GM21619 (cell line): ENCODE data around the gene ANKRD24.
"Not testable (repeated sequence)": the region's sequence is repeated elsewhere in the genome, so short reads cannot be mapped to it uniquely, and the experiment has no call there.

Experiments used
- ATAC-seq: cut with Tn5 transposase; IDR thresholded peaks from one replicate; pipeline ENCODE4 v1.9.1; 2021; ENCODE audit not compliant: unreplicated experiment

The ANKRD24 gene

DNA sequence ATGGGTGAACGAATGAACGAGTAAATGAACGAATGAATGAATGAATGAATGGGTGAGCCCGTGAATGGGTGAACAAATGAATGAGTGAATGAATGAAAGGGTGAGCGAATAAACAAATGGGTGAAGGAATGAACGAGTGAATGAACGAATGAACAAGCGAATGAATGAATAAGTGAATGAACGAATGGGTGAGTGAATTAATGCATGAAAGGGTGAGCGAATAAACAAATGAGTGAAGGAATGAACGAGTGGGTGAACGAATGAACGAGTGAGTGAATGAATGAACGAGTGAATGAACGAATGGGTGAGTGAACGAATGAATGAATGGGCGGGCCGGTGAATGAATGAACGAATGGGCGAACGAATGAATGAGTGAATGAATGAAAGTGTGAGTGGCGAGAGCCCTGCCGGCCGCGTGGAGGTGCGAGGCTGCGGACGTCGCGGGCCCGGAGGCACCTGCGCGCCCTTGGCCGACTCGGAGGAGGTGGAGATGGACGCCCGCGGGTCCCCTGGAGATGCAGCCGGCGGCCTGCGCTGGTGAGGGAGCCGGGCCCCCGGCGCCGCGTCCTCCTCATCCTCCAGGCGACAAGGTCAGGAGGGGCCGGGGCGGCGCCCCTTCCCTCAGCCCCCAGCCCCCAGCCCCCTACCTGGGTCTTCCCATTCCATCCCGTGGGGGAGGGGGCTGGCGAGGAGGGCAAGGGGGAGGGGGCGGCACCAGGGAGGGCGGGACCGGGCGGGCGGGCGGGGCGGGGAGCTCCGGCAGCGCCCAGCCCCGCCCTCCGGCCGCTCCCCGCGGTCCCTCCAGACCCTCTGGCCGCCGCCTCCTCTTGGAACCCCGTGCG, 15.4 kb downstream of the ANKRD24 start:
- no peak for ATAC-seq

DNA sequence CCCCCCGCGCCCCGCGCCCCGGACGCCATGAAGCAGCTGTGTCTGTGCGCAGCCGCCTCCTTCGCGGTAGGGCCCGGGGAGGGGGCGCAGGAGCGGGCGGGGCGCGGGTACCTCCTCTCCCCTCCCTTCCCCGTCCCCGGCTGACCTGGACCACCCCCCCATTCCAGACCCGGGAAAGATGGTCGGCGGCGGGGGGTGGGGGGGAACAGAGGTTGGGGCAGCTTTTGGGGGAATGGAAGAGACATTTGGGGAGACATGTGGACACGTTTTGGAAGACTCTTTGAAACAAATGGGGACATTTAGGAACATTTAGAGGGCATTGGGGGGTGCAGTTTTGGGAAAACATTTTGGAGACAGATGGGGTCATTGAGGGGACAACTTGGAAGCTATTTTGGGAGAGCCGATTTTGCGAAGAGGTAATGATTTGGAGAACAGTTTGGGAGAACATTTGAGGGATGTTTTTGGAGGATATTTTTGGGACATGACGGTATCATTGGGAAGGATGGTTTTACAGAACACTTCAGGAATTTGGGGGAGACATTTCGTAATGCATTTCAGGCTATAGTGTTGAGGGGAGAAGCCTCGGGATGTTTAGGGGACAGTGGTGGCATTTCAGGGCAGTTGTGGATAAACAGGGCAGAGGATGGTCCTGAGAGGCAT, 16.1 kb downstream of the ANKRD24 start:
- no peak for ATAC-seq

DNA sequence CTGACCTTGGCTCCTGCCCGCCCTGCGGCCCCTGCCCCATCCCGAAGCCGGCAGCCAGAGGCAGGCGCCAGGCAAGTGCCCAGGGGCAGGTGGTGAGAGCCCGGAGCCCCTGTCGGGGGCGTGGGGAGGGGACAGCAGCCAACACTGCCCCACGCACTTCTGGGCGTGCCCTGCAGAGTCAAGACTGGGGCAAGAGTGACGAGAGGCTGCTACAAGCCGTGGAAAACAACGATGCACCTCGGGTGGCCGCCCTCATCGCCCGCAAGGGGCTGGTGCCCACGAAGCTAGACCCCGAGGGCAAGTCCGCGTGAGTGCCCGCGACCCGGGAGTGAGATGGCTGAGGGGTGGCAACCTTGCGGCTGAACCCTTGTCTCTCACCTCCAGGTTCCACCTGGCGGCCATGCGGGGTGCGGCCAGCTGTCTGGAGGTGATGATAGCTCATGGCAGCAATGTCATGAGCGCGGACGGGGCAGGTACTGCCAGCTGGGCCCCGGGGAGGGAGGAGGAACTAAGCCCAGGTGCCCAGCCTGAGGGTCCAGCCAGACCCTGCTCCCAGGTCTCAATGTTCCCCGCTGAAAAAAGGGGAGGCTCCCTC, 17.3 kb downstream of the ANKRD24 start:
- ATAC-seq, result no peak

DNA sequence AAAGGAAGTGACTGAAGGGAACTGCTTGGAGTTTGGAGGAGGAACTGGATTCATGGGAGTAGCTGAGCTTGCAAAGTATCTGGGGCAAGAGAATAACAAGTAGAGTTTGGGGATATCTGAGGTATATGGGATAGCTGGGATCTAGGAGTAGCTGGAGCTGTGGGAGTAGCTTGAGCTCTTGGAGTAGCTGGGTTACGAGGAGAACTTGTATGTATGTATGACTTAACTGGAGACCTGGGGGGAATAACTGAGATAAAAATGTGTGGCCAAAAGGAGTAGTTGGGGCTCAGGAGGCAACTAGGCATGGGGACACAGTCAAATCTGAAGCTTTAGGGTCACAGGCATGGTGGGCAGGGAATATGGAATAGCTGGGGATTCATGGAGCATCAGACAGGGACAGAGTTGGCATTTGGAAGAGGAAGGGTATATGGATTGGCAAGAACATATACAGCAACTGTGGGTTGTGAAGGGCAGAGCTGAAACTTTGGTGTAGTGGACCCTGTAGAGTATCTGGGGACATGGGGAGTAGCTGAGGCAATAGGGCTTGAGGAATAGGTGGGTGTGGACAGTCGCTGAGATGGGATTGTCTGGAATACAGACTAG, 18.6 kb downstream of the ANKRD24 start:
- ATAC-seq, result no peak

DNA sequence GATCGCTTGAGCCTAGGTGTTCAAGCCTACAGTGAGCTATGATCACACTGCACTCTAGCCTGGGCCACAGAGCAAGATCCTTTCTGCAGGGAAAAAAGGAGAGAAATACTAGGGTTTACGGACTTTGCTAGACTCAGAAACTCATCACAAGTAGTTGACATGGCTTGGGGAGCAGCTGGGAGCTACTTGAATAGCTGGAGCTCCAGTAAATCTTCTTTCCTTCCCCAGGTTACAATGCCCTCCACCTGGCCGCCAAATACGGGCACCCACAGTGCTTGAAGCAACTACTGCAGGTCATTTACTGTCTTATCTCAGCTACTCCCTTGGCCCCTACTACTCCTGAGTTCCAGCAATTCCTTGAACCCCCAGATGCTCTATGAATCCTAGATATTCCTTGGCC, 19.3 kb downstream of the ANKRD24 start:
- ATAC-seq, result no peak

DNA sequence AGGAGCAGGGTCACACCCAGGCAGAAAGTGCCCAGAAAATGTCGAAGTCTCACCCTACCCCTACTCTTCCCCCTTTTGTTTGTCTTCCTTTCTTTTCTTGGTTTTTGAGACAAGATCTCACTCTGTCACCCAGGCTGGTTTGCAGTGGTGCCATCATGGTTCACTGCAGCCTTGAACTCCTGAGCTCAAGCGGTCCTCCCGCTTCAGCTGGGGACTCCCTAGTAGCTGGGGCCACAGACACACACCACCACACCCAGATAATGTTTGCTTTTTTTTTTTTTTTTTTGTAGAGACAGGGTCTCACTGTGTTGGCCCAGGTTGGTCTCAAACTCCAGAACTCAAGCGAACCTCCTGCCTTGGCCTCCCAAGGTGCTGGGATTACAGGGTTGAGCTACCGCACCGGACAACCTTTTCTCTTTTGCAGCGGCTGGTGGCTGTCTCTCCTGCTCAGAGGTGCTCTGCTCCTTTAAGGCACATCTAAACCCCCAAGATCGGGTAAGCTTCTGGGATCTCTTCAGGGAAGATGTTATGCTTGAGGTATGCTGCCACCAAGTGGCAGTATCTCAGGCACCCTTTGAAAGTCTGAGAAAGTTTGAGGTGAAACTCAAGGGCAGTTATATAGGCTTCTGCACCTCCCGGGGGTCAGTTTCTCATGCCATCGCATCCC, 24.5 kb downstream of the ANKRD24 start:
- ATAC-seq, result no peak

DNA sequence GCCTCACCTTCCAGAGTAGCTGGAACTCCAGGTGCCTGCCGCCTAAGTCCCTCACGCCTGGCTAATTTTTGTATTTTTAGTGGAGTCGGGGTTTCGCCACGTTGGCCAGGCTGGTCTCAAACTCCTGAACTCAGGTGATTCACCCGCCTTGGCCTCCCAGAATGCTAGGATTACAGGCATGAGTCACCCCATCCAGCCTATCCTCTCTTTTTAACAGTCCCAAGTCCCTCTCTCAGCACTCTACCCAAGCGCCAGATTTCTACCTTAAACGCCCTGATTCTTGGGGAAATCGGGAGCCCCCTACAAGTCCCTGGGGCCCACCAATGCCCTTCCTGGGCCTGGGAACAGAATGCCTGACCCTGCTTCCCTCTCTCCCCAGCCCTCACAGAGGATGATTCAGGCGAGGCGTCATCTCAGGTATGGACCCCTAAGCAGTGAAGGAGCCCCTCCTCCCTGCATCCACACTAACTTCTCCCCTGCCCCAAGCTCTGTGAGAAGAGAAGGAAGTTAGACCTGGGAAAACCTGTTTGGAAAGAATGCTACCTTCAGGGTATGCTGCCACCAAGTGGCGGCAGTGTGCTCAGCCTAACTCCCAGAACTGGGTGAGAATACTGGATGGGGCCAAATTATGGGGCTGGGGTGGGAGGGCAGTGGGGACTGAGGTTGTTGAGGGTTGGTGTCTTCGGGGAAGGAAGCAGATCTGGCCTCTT, 26.1 kb downstream of the ANKRD24 start:
- ATAC-seq, result no peak

DNA sequence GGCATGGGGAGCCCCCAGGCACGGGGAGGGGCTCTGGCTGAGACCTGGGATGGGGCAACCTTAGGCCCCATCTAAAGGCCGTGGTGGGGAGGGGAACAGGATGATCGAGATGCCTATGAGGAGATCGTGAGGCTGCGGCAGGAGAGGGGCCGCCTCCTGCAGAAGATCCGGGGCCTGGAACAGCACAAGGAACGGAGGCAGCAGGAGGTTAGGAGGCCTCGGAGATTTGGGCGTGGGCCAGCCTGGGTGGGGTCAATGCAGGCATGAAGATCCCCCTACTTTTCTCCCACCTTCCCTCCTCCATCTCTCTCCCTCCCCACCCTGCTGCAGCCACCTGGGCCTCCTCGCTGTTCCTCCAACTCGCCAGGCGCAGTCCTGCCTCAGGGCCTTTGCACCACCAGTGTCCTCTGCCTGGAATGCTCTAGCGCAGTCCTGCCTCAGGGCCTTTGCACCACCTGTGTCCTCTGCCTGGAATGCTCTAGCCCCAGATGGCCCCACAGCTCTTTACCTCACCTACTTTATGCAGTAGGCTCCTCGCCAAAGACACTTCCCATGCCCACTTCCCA, 27.8 kb downstream of the ANKRD24 start:
- no peak for ATAC-seq

DNA sequence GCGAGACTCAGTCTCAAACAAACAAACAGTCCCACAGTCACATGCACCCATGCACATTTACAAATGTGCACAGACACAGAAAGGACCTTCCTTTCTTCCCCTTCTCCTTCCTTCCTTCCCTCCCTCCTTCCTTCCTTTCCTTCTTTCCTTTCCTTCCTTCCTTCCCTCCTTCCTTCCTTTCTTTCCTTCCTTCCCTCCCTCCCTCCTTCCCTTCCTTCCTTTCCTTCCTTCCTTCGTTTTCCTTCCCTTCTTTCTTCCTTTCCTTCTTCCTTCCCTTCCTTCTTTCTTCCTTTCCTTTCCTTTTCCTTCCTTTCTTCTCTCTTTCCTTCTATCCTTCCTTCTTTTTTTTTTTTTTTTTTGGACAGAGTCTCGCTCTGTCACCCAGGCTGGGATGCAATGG, 30.6 kb downstream of the ANKRD24 start:
- ATAC-seq, result no peak

DNA sequence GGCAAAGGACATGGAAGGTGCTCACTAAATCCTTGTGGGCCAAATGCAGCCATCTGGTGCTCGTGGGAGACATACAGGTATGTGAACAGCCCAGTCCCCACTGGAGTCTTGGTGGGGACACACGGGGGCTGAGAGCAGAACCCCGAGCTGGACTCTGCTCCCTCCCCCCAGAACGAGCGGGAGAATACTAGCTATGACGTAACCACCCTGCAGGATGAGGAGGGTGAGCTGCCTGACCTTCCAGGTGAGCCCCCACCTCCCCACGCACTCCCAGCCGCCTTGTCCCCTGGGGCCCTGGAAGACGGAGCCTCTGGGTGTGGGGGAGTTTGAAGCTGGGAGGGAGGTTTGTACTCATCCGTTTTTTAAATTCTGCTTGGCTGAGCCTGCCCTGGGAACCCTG, 33.3 kb downstream of the ANKRD24 start:
- ATAC-seq, result no peak

DNA sequence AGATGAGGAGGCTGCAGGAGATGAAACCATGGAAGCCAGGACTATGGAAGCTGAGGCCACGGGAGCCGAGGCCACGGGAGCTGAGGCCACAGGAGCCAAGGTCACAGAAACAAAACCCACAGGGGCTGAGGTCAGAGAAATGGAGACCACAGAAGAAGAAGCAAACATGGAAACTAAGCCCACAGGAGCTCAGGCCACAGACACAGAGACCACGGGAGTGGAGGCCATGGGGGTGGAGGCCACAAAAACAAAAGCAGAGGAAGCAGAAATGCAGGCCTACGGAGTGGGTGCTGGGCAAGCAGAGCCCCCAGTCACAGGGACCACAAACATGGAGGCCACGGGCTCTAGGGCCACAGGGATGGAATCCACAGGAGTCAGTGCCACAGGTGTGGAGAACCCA, 34.4 kb downstream of the ANKRD24 start:
- no peak for ATAC-seq

DNA sequence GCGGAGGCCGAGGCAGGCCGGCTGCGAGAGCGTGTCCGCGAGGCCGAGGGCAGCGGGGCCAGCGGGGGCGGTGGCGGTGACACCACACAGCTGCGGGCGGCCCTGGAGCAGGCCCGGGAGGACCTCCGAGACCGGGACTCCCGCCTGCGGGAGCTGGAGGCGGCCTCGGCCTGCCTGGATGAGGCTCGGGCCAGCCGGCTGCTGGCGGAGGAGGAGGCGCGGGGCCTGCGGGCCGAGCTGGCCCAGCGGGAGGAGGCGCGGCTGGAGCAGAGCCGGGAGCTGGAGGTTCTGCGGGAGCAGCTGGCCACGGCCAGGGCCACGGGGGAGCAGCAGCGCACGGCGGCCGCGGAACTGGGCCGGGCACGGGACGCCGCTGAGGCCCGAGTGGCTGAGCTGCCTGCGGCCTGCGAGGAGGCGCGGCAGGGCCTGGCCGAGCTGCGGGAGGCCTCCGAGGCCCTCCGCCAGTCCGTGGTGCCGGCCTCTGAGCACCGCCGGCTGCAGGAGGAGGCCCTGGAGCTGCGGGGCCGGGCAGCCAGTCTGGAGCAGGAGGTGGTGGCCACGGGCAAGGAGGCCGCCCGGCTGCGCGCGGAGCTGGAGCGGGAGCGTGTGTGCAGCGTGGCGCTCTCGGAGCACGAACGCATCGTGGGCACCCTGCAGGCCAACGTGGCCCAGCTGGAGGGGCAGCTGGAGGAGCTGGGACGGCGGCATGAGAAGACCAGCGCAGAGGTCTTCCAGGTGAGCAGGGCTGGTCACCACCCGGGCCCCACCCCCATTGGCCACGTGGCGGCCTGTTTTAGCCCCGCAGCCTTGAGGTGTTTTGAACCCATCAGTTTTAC, 35.2 kb downstream of the ANKRD24 start:
- ATAC-seq, result no peak

DNA sequence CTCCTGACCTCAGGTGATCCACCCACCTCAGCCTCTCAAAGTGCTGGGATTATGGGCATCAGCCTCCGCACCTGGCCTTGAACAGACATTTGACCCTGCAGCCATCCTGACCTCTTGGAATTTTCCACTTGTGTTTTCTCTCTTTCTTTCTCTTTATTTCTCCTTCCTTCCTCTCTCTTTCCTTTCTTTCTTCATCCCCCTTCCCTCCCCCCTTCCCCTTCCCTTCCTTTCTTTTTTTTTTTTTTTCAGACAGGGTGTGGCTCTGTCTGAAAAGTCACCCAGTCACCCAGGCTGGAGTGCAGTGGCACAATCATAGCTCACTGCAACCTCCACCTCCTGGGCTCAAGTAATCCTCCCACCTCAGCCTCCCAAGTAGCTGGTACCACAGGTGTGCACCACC, 36.0 kb downstream of the ANKRD24 start:
- ATAC-seq, result not testable (repeated sequence)

DNA sequence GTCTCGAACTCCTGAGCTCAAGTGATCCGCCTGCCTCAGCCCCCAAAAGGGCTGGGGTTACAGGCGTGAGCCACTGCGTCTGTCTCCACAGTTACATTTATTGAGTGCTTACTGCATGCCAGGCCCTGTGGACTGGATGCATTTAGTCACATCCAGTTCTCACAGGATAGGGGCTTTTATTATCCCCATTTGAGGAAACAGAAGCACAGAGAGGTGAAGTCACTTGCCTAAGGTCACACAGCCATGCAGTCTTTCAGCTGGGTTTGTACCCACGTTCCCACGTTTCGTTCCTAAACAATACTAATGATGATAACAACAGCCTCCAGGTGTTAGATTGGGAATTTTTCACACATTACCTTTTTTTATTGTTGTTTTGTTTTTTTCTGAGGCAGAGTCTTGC, 37.7 kb downstream of the ANKRD24 start:
- no peak for ATAC-seq

DNA sequence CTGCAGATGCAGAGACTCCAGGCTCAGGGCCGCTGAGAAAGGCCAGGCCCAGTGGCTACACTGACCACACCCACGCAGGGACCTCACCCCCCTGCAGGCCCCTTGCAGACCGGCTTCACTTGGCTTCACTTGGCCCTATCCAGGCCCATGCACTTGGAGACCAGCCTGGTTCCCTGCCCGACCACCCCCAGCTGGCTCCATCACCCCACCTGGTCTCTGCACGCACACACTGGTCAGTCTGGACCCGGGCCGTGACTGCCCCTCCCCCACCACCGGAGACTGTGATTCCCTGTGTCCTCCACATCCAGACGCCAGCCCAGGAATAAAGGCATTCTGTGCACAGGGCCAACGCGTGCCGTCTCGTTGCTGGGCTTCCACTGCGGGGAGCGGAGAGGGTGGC, 42.0 kb downstream of the ANKRD24 start:
- ATAC-seq, result no peak

DNA sequence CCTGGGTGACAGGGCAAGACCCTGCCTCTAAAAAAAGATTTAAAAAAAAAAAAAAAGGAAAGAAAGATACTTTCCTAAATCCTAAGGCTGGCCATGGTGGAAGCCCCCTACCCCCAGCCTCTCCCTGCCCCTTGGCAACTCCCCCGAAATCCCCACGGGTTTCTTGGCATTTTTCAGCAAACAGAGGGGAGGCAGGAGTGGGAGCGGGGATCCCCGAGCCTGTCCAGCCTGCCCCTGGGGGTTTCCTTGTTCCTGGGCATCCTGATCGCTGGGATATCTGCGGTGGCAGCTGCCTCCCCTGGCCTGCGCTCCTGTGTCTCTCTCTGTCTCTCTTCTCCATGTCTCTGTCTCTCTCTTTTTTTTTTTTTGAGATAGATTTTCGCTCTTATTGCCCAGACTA, 43.4 kb downstream of the ANKRD24 start:
- no peak for ATAC-seq

DNA sequence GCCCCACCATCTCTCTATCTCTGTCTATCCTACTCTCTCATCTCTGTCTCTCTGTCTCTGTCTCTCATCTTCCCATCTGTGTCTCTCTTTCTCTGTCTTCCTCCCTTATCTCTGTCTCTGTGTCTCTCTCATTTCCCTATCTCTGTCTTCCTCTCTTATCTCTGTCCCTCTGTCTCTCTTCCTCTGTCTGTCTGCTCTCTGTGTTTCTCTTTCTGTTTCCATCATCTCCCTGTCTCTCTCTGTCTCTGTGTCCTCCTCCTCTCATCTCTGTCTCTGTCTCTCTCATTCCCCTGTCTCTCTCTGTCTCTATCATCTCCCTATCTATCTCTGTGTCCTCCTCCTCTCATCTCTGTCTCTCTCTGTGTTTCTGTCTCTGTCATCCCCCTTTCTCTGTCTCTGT, 45.3 kb downstream of the ANKRD24 start:
- no peak for ATAC-seq

DNA sequence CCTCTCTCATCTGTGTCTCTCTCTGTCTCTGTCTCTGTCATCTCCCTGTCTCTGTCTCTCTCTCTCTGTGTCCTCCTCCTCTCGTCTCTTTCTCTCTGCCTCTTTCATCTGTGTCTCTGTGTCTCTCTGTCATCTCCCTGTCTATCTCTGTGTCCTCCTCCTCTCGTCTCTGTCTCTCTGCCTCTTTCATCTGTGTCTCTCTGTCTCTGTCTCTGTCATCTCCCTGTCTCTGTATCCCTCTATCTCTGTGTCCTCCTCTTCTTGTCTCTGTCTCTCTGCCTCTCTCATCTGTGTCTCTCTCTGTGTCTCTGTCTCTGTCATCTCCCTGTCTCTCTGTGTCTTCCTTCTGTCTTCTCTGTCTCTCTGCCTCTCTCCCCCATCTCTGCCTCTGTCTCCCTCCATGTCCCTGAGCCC, 46.3 kb downstream of the ANKRD24 start:
- no peak for ATAC-seq

DNA sequence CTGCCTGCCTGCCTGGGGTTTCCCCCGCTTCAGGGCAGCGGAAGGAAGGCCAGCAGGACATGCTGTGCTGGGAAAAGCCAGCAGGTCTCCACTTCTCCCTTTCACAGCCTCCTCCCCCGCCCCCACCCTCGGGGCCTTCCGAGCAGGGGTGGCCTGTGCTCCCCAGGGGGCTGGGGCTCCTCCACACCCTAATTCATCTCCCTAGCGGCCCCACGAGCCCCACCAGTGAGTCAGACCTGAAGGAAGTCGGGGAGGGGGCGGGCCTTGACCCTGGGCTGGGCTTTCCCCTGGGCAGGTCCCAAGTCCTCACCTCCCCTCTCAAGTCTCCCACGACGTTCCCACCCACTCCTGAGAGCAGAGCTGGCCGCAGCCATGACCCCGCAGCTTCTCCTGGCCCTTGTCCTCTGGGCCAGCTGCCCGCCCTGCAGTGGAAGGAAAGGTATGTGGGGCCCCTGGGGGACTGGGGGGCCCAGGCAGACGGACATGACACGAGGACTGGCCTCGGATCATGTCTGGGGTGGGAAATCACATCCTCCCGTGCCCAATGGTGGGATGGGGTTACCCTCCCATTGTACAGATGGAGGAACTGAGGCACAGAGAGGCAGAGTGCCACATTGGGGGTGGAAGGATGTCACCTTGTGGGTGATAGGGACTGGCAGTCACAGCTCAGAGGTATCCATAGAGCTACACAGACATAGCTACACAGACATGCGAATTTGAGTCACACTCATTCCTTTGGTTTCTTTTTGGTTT, 46.9 kb downstream of the ANKRD24 start, which contains the start of gene EBI3:
EBI3 (plus strand) TSS at position 345 of the 753 bp plus-strand sequence; CDS start at position 373, 28 bp downstream.
- peak; percentile 58 for ATAC-seq
